Stimulated activated CD8-positive, alpha-beta memory T cell treated with anti-CD3 and anti-CD28 coated beads, Interleukin-4, amount 100 ng/mL, for 4 hours (primary cell): ENCODE data around the gene ANKS4B.
"Not testable (repeated sequence)": the region's sequence is repeated elsewhere in the genome, so short reads cannot be mapped to it uniquely, and the experiment has no call there.

Experiments used
- DNase-seq, 2 donors: peaks; one replicate each; pipeline ENCODE4 v3.0.0-alpha.2; 2020; ENCODE audit warnings: low read depth in 2 of 2, low spot score in 1 of 2

The ANKS4B gene

GRCh38 chr16:21233521-21234150 lies at the start of gene ANKS4B:
TSS of gene ANKS4B (plus strand) at chr16:21233699. CDS start at chr16:21233738, 39 bp downstream.
- DNase-seq = no peak

- DNase-seq = no peak
Observed at GRCh38 chr16:21183995-21184394, 49.5 kb upstream of the ANKS4B start.

GRCh38 chr16:21184834-21185233 lies 48.7 kb upstream of the ANKS4B start:
- DNase-seq = no peak

GRCh38 chr16:21185659-21186325 lies 47.7 kb upstream of the ANKS4B start:
- DNase-seq = no peak

GRCh38 chr16:21186326-21186691 lies 47.2 kb upstream of the ANKS4B start:
- DNase-seq = no peak

GRCh38 chr16:21189311-21189710 lies 44.2 kb upstream of the ANKS4B start:
- no peak for DNase-seq

GRCh38 chr16:21190013-21190412 lies 43.5 kb upstream of the ANKS4B start:
- DNase-seq = no peak

- no peak for DNase-seq
Observed at GRCh38 chr16:21190599-21190998, 42.9 kb upstream of the ANKS4B start.

GRCh38 chr16:21192991-21193390 lies 40.5 kb upstream of the ANKS4B start:
- no peak for DNase-seq

GRCh38 chr16:21194771-21195301 lies 38.7 kb upstream of the ANKS4B start:
- no peak for DNase-seq

GRCh38 chr16:21195330-21195729 lies 38.2 kb upstream of the ANKS4B start:
- not testable (repeated sequence) for DNase-seq

GRCh38 chr16:21197112-21197511 lies 36.4 kb upstream of the ANKS4B start:
- DNase-seq = no peak

GRCh38 chr16:21197621-21198020 lies 35.9 kb upstream of the ANKS4B start:
- DNase-seq = no peak

- no peak for DNase-seq
Observed at GRCh38 chr16:21199607-21200218, 33.8 kb upstream of the ANKS4B start.

GRCh38 chr16:21203155-21203797 lies 30.2 kb upstream of the ANKS4B start:
- DNase-seq = no peak

- no peak for DNase-seq
Observed at GRCh38 chr16:21205303-21205702, 28.2 kb upstream of the ANKS4B start.

- no peak for DNase-seq
Observed at GRCh38 chr16:21206550-21206949, 26.9 kb upstream of the ANKS4B start.

GRCh38 chr16:21208446-21209230 lies 24.9 kb upstream of the ANKS4B start:
- no peak for DNase-seq

GRCh38 chr16:21211486-21211885 lies 22.0 kb upstream of the ANKS4B start, which contains the start of gene ZP2:
TSS of gene ZP2 (minus strand) at chr16:21211574. CDS start at chr16:21211547, 27 bp downstream.
- no peak for DNase-seq

GRCh38 chr16:21214086-21214485 lies 19.4 kb upstream of the ANKS4B start:
- DNase-seq = no peak

GRCh38 chr16:21217121-21217520 lies 16.4 kb upstream of the ANKS4B start:
- no peak for DNase-seq
